ENCODE data around the gene OR11H12.
"Not testable (repeated sequence)": the region's sequence is repeated elsewhere in the genome, so short reads cannot be mapped to it uniquely, and the experiment has no call there.

Gene OR11H12

DNA sequence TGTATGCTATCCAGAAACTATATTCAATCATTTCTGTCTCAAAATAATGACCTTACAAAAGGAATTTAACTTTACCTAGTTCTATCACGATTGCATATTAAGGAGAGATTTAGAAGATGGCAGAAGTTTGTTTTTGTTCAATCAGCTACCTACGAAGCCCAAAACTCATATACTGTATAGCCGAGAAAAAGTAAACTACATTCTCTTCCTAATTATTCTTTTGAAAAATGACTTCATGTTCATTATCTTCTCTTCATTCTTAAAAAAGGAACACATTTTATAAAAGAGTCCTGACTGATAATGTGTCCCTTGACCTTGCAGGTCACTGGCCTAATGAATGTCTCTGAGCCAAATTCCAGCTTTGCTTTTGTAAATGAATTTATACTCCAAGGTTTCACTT lies at the start of gene OR11H12:
Gene OR11H12 (plus strand): TSS at position 301 of the 400 bp plus-strand sequence. CDS start 0 bp downstream, at position 301.
- not testable (repeated sequence) for DNase-seq (ENCODE audit: low read depth in 2 of 2)

- not testable (repeated sequence) for DNase-seq (ENCODE audit: low read depth in 2 of 2)
These were observed 18.0 kb upstream of the OR11H12 start for GRCh38 chr14:18582908-18583307.

- not testable (repeated sequence) for DNase-seq (ENCODE audit: low read depth in 2 of 2)
These were observed 25.8 kb downstream of the OR11H12 start for GRCh38 chr14:18626610-18627213.

GRCh38 chr14:18636066-18636465 lies 35.1 kb downstream of the OR11H12 start:
- DNase-seq (ENCODE audit: low read depth in 2 of 2) = not testable (repeated sequence)

DNA sequence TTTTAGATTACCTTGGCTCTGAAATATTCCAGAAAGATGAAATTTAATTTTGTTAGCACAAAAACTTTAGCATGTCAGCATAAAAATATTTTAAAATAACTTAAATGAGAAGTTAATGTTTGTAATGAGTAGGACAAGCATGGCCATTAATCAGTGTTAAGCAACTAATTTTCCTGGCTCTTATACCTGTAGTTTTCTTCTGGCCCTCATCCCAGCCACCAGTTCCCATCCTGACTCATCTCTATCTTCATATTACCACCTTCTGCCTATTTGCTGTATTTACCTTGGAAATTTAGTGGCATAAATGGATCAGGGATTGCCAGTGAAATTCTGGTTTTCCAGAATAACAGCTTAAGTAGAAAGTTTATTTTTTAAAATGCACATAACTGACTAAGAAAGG lies 37.1 kb downstream of the OR11H12 start:
- not testable (repeated sequence) for DNase-seq (ENCODE audit: low read depth in 2 of 2)

- DNase-seq (ENCODE audit: low read depth in 2 of 2) = not testable (repeated sequence)
These were observed 37.9 kb downstream of the OR11H12 start for GRCh38 chr14:18638785-18639184.

GRCh38 chr14:18646075-18646730 lies 45.3 kb downstream of the OR11H12 start:
- DNase-seq (ENCODE audit: low read depth in 2 of 2) = not testable (repeated sequence)
